Astrocyte (in vitro differentiated cells and primary cell): Measurements from ENCODE around the gene KLHL17. TPM values are rescaled to one million over a fixed set of nuclear protein-coding genes. Genes with fewer than 3 reads are reported as not detected.

Source experiments
- DNase-seq: peaks from one replicate; pipeline ENCODE4 v3.0.0-alpha.2; 2010; ENCODE audit warnings: low read depth
- FAIRE-seq: peaks from 2 replicates; lab custom pipeline; 2011; peaks lifted over from hg19 to GRCh38; lab: Jason Lieb, UNC
- H2AFZ ChIP-seq: 2 replicates; pipeline ENCODE4 v1.6.0; 2012; ENCODE audit warnings: low read depth, low read length, inconsistent platforms
- H3K27ac ChIP-seq: 2 replicates; pipeline ENCODE4 v1.5.1; 2011; ENCODE audit warnings: low read depth, low read length, inconsistent platforms
- H3K27me3 ChIP-seq: 2 replicates; pipeline ENCODE4 v1.6.0; 2011; ENCODE audit warnings: low read length, inconsistent platforms; ENCODE audit not compliant: insufficient read depth
- H3K36me3 ChIP-seq: 2 replicates; pipeline ENCODE4 v1.5.1; 2011; ENCODE audit warnings: low read length, inconsistent platforms; ENCODE audit not compliant: insufficient read depth
- H3K4me1 ChIP-seq: 2 replicates; pipeline ENCODE4 v1.5.1; 2011; ENCODE audit warnings: low read length, inconsistent platforms; ENCODE audit not compliant: insufficient read depth
- H3K4me2 ChIP-seq: 2 replicates; pipeline ENCODE4 v1.6.0; 2012; ENCODE audit warnings: low read length, inconsistent platforms
- H3K4me3 ChIP-seq: 2 replicates; pipeline ENCODE4 v1.5.1; 2011; ENCODE audit warnings: low read depth, mild to moderate bottlenecking, low read length, inconsistent platforms; ENCODE audit not compliant: insufficient read depth
- H3K79me2 ChIP-seq: 2 replicates; pipeline ENCODE4 v1.6.0; 2012; ENCODE audit warnings: mild to moderate bottlenecking, low read length, inconsistent platforms; ENCODE audit not compliant: insufficient read depth
- H3K9ac ChIP-seq: 2 replicates; pipeline ENCODE4 v1.6.0; 2012; ENCODE audit warnings: mild to moderate bottlenecking, low read length, inconsistent platforms
- H3K9me3 ChIP-seq: 2 replicates; pipeline ENCODE4 v1.5.1; 2012; ENCODE audit warnings: low read depth, mild to moderate bottlenecking, low read length, inconsistent platforms; ENCODE audit not compliant: insufficient read depth
- H4K20me1 ChIP-seq: 2 replicates; pipeline ENCODE4 v1.6.0; 2012; ENCODE audit warnings: low read length, inconsistent platforms; ENCODE audit not compliant: insufficient read depth
- H3K27ac Mint-ChIP-seq: one replicate; pipeline ENCODE4 v1.8.0; 2021; ENCODE audit warnings: mild to moderate bottlenecking, mixed read lengths; ENCODE audit not compliant: unreplicated experiment
- H3K27me3 Mint-ChIP-seq: one replicate; pipeline ENCODE4 v1.8.0; 2021; ENCODE audit warnings: low read depth, mixed read lengths; ENCODE audit not compliant: unreplicated experiment
- H3K36me3 Mint-ChIP-seq: one replicate; pipeline ENCODE4 v1.8.0; 2021; ENCODE audit warnings: low read depth, mixed read lengths; ENCODE audit not compliant: unreplicated experiment
- H3K4me1 Mint-ChIP-seq: one replicate; pipeline ENCODE4 v1.8.0; 2021; ENCODE audit warnings: low read depth, mixed read lengths; ENCODE audit not compliant: unreplicated experiment
- H3K4me3 Mint-ChIP-seq: one replicate; pipeline ENCODE4 v1.8.0; 2021; ENCODE audit warnings: mild to moderate bottlenecking, moderate library complexity, mixed read lengths; ENCODE audit not compliant: unreplicated experiment
- H3K9me3 Mint-ChIP-seq: one replicate; pipeline ENCODE4 v1.8.0; 2021; ENCODE audit warnings: mild to moderate bottlenecking, mixed read lengths; ENCODE audit not compliant: unreplicated experiment
- EZH2 ChIP-seq: IDR thresholded peaks from 2 replicates; pipeline ENCODE4 v1.6.1; 2012; ENCODE audit warnings: mild to moderate bottlenecking, low read length, inconsistent platforms; ENCODE audit not compliant: insufficient read depth
- total RNA-seq: library from RNA; stranded (reverse); gene quantifications from 2 replicates; pipeline ENCODE4 v1.2.1, GENCODE V29; 2021
- TF ChIP-seq, protein P1 (sequence below): IDR thresholded peaks from 2 replicates; pipeline ENCODE4 v1.5.1; 2011; ENCODE audit warnings: low read depth, mild to moderate bottlenecking, inconsistent platforms, low read length, moderate library complexity; ENCODE audit not compliant: insufficient read depth

KLHL17 gene
- total RNA-seq, 1 donor from 2014 or later = 25.9 TPM

DNA sequence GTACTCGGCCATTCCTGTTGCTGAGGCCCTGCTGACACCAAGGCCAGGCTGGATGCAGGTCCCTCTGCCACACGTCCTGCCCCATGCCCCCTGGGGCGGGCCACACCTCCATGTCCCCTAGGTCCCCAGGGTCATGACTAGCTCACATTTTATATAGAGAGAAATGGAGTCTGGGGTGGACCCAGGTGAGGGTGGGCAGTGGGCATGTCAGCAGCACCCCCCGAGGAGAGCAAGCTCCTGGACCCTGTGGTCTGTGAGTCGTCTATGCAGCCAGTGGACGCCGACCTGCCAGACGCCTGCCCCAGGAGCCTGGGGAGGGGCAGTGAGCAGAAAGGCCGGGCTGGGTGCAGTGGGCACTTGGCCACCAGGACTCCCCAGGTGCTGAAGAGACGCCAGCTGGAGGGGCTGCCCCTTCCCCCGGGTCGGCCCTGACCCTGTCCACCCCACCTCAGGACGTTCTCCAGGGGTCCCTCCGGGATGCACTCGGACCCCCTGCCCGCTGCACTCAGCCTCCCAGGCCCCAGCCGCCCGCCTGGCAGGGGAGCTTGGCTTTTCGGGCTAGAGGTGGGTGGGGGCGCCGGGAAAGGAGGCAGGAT is 20.8 kb upstream of the KLHL17 start:
- FAIRE-seq = no peak
- Histone ChIP-seq H3K79me2 (no peaks in the 10 kb centered on the region), H4K20me1 (peaks cover 23% of the 10 kb centered on the region), H3K4me1 (peaks cover 41% of the 10 kb centered on the region), H3K27ac (no peak overlapping the region), H3K4me2 (peak overlapping the region; percentile 75), H3K9me3 (no peaks in the 10 kb centered on the region), H2AFZ (no peak overlapping the region), H3K4me3 (no peak overlapping the region), H3K27me3 (peaks cover 9% of the 10 kb centered on the region), H3K36me3 (no peaks in the 10 kb centered on the region), H3K9ac (no peak overlapping the region)
- Mint-ChIP-seq H3K9me3 (no peaks in the 10 kb centered on the region), H3K36me3 (peaks cover 1% of the 10 kb centered on the region), H3K27ac (no peak overlapping the region), H3K27me3 (peaks cover 22% of the 10 kb centered on the region), H3K4me1 (peaks cover 8% of the 10 kb centered on the region), H3K4me3 (no peak overlapping the region)
- DNase-seq = no peak
- no peak for TF ChIP-seq EZH2
- TF ChIP-seq, protein P1, sequence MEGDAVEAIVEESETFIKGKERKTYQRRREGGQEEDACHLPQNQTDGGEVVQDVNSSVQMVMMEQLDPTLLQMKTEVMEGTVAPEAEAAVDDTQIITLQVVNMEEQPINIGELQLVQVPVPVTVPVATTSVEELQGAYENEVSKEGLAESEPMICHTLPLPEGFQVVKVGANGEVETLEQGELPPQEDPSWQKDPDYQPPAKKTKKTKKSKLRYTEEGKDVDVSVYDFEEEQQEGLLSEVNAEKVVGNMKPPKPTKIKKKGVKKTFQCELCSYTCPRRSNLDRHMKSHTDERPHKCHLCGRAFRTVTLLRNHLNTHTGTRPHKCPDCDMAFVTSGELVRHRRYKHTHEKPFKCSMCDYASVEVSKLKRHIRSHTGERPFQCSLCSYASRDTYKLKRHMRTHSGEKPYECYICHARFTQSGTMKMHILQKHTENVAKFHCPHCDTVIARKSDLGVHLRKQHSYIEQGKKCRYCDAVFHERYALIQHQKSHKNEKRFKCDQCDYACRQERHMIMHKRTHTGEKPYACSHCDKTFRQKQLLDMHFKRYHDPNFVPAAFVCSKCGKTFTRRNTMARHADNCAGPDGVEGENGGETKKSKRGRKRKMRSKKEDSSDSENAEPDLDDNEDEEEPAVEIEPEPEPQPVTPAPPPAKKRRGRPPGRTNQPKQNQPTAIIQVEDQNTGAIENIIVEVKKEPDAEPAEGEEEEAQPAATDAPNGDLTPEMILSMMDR = no peak

DNA sequence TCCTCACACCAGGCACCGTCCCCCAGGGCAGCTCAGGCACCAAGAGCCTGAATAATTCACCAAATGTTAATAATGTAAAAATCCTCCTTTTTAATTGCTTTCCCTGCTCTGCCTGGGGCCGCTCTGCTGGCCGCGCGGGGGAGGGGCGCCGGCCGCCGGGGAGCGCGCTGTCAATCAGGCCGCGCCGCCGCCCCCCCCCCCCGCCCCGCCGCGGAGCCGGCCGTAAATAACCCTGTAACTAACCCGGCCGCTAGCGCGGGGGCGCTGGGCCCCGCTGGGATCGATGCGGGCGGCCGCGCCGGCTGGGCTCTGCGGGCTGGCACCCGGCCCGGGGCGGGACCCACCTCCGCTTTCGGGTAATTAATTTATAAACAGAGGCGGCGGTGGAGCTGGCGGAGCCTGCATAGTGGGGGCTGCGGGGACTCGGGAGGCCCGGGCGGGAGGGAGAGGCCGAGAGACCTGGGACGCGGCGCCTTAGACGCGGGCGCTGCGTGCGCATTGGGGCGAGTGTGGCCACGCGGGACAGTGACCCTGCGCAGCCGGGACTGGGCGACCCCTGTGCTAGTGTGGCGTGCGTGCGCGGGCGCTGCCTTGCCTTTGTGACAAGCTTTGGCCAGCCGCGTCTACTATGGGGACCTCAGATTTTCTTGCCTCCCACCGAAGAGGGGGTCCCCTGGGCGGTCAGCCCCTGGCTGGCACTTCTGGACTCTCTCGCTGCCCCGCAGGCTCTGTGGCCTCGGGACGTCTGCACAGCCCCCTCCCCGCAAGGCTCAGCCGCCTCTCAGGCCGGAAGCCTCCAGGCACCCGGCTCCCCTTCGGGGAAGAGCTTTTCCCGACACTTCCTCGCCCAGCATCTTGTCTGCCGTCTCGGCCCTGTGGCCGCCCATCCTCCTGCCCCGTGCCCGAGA is 20.0 kb upstream of the KLHL17 start:
- no peak for FAIRE-seq
- Mint-ChIP-seq H3K4me1 (peaks cover 6% of the 10 kb centered on the region), H3K27me3 (peaks cover 16% of the 10 kb centered on the region), H3K9me3 (no peaks in the 10 kb centered on the region), H3K27ac (no peak overlapping the region), H3K36me3 (peaks cover 5% of the 10 kb centered on the region), H3K4me3 (peak overlapping the region; percentile 34)
- H3K9me3 ChIP-seq = no peaks in the 10 kb centered on the region
- H3K9ac ChIP-seq = peak overlapping the region; percentile 36
- H3K4me1 ChIP-seq = peaks cover 44% of the 10 kb centered on the region
- H3K79me2 ChIP-seq = no peaks in the 10 kb centered on the region
- H3K36me3 ChIP-seq = no peaks in the 10 kb centered on the region
- TF ChIP-seq, protein P1 = no peak
- no peak for TF ChIP-seq EZH2
- peaks cover 24% of the 10 kb centered on the region for H4K20me1 ChIP-seq
- peak overlapping the region; percentile 26 for H2AFZ ChIP-seq
- no peak overlapping the region for H3K27ac ChIP-seq
- peak overlapping the region; percentile 75 for H3K4me2 ChIP-seq
- H3K4me3 ChIP-seq = no peak overlapping the region
- peak; percentile 59 for DNase-seq
- H3K27me3 ChIP-seq = peaks cover 3% of the 10 kb centered on the region
